Caco-2 (cell line): ENCODE data around the gene GABRR2. TPM values are rescaled to one million over a fixed set of nuclear protein-coding genes. Genes with fewer than 3 reads are reported as not detected.
A peak's percentile ranks its signal among the peaks of the same experiment; 100 is the strongest.

Source experiments
- Bru-seq: library from RNA; stranded (reverse); fragments of 400-500 nt; gene quantifications from one replicate; lab custom pipeline; 2021; lab: Mats Ljungman, UMichigan
- BruChase-seq, 2 experiments: library from RNA; stranded (reverse); fragments of 400-500 nt; gene quantifications; one replicate each; lab custom pipeline; 2021; lab: Mats Ljungman, UMichigan
- BruUV-seq: library from RNA; stranded (reverse); fragments of 400-500 nt; replicated peaks from 2 replicates; lab custom pipeline; 2021; lab: Mats Ljungman, UMichigan
- CTCF ChIA-PET: fragments of 300-600 bp; sonication (Branson Sonifier 250); formaldehyde crosslinking; loops from one replicate; lab custom pipeline; 2022; ENCODE audit warnings: antibody characterized with exemption; lab: Charles Lee
- POLR2A ChIA-PET: fragments of 300-600 bp; sonication (Branson Sonifier 250); formaldehyde crosslinking; loops from one replicate; lab custom pipeline; 2022; ENCODE audit warnings: antibody characterized with exemption; lab: Charles Lee
- DNase-seq, 2 experiments: peaks; one replicate each; pipeline versions ENCODE4 v3.0.0 to v3.0.0-alpha.2; 2020 to 2022
- H3K27me3 ChIP-seq: replicated peaks from 2 replicates; pipeline ENCODE4 v1.6.0; 2011; ENCODE audit warnings: low read length; ENCODE audit not compliant: control insufficient read depth, insufficient read depth
- H3K36me3 ChIP-seq: 2 replicates; pipeline ENCODE4 v1.5.1; 2011; ENCODE audit warnings: low read length; ENCODE audit not compliant: control insufficient read depth, insufficient read depth
- H3K4me1 ChIP-seq: fragments of 250-450 bp; sonication (Bioruptor Pico); 2 replicates; pipeline ENCODE4 v1.5.1; 2020; ENCODE audit warnings: mild to moderate bottlenecking
- H3K4me3 ChIP-seq: 2 replicates; pipeline ENCODE4 v1.5.1; 2011; ENCODE audit warnings: low read depth, mild to moderate bottlenecking, control low read depth, low read length
- H3K9me3 ChIP-seq: fragments of 250-450 bp; sonication (Bioruptor Pico); 2 replicates; pipeline ENCODE4 v1.5.1; 2020; ENCODE audit warnings: mild to moderate bottlenecking, moderate library complexity
- H3K27ac Mint-ChIP-seq: one replicate; pipeline ENCODE4 v1.8.0; 2022; ENCODE audit warnings: mixed read lengths; ENCODE audit not compliant: unreplicated experiment
- H3K27me3 Mint-ChIP-seq: one replicate; pipeline ENCODE4 v1.8.0; 2022; ENCODE audit warnings: mixed read lengths; ENCODE audit not compliant: insufficient read depth, unreplicated experiment
- H3K36me3 Mint-ChIP-seq: one replicate; pipeline ENCODE4 v1.8.0; 2022; ENCODE audit warnings: mild to moderate bottlenecking, mixed read lengths; ENCODE audit not compliant: insufficient read depth, unreplicated experiment
- H3K4me1 Mint-ChIP-seq: one replicate; pipeline ENCODE4 v1.8.0; 2022; ENCODE audit warnings: low read depth, mixed read lengths; ENCODE audit not compliant: unreplicated experiment
- H3K4me3 Mint-ChIP-seq: one replicate; pipeline ENCODE4 v1.8.0; 2022; ENCODE audit warnings: mild to moderate bottlenecking, moderate library complexity, mixed read lengths; ENCODE audit not compliant: unreplicated experiment
- H3K9me3 Mint-ChIP-seq: one replicate; pipeline ENCODE4 v1.8.0; 2022; ENCODE audit warnings: mixed read lengths; ENCODE audit not compliant: unreplicated experiment
- CTCF ChIP-seq, 2 experiments: fragments of 200-600 bp in 1 of 2; IDR thresholded peaks; 1 replicate in 1 of 2; 2 replicates in 1 of 2; pipeline versions ENCODE4 v1.5.1 to v1.8.0; 2011 to 2022; ENCODE audit warnings: antibody characterized with exemption in 1 of 2, control low read depth in 1 of 2, inconsistent platforms in 1 of 2, low read depth in 1 of 2, low read length in 1 of 2, mild to moderate bottlenecking in 1 of 2, moderate library complexity in 1 of 2; ENCODE audit not compliant: insufficient read depth in 1 of 2, severe bottlenecking in 1 of 2, unreplicated experiment in 1 of 2
- intact Hi-C: fragments of 100-400 bp; cut with micrococcal nuclease; formaldehyde crosslinking; loops from one replicate; pipeline ENCODE4 v1.10.0; 2022; ENCODE audit not compliant: unreplicated experiment
- long read RNA-seq: library from polyadenylated mRNA; stranded (forward); transcript quantifications from one replicate; pipeline ENCODE4 v2.0.0, GENCODE V29; 2022
- total RNA-seq: library from RNA; stranded (reverse); gene quantifications from 2 replicates; pipeline ENCODE4 v1.2.3, GENCODE V29; 2022

Gene GABRR2
- 0.29 TPM in 1 of 2 replicates, not detected in the other for total RNA-seq
- Bru-seq, nascent RNA: percentile 25 among the genes with signal in this experiment
- BruChase-seq, experiment 1, labeled RNA remaining after a 2-hour chase: percentile 34 among the genes with signal in this experiment
- percentile 36 among the genes with signal in this experiment for BruChase-seq, experiment 2, labeled RNA remaining after a 6-hour chase
- long read RNA-seq, partial matches to known transcripts: 0 of 1 reads
- long read RNA-seq, other reads (novel, unspliced or antisense): 0 of 1 reads

- H3K36me3 Mint-ChIP-seq: peaks cover 6% of the 10 kb centered on the region
- CTCF ChIA-PET: no interaction called here
- H3K27me3 Mint-ChIP-seq: no peaks in the 10 kb centered on the region
- Histone ChIP-seq H3K4me3 (no peak within 1 kb of the TSS), H3K9me3 (no peaks in the 10 kb centered on the region), H3K36me3 (no peaks in the 10 kb centered on the region), H3K27me3 (no peaks in the 10 kb centered on the region), H3K4me1 (peaks cover 4% of the 10 kb centered on the region)
- TF ChIP-seq CTCF (IDR thresholded peaks at IDR 0.05; ENCODE audit: insufficient read depth in 1 of 2, low read depth in 1 of 2, low read length in 1 of 2, severe bottlenecking in 1 of 2, unreplicated experiment in 1 of 2): no peak
- BruUV-seq: no TSS peak
- DNase-seq: no peak
- peaks cover 18% of the 10 kb centered on the region for H3K9me3 Mint-ChIP-seq
- POLR2A ChIA-PET: no interaction called here
- intact Hi-C loops: no loop called here
- no peak within 1 kb of the TSS for H3K27ac Mint-ChIP-seq
- H3K4me3 Mint-ChIP-seq: no peak within 1 kb of the TSS
- H3K4me1 Mint-ChIP-seq: peaks cover 18% of the 10 kb centered on the region
Observed at GRCh38 chr6:89315249-89315885, at the start of gene GABRR2. TSS of gene GABRR2 (minus strand) at chr6:89315299. CDS start at chr6:89315165, 134 bp downstream.

GRCh38 chr6:89364586-89364985, 49.5 kb upstream of the GABRR2 start:
- no peak for TF ChIP-seq CTCF (IDR thresholded peaks at IDR 0.05; ENCODE audit: insufficient read depth in 1 of 2, low read depth in 1 of 2, low read length in 1 of 2, severe bottlenecking in 1 of 2, unreplicated experiment in 1 of 2)
- Mint-ChIP-seq H3K27ac (no peak overlapping the region), H3K36me3 (no peaks in the 10 kb centered on the region), H3K27me3 (no peaks in the 10 kb centered on the region), H3K4me3 (no peak overlapping the region), H3K9me3 (no peaks in the 10 kb centered on the region), H3K4me1 (no peaks in the 10 kb centered on the region)
- no TSS peak for BruUV-seq
- DNase-seq: no peak
- Histone ChIP-seq H3K36me3 (no peaks in the 10 kb centered on the region), H3K4me3 (no peak overlapping the region), H3K9me3 (no peaks in the 10 kb centered on the region), H3K4me1 (no peaks in the 10 kb centered on the region), H3K27me3 (no peaks in the 10 kb centered on the region)
- intact Hi-C loops: no loop called here
- ChIA-PET CTCF (no interaction called here), POLR2A (no interaction called here)

- H3K27me3 ChIP-seq: no peaks in the 10 kb centered on the region
- no peaks in the 10 kb centered on the region for H3K36me3 Mint-ChIP-seq
- H3K36me3 ChIP-seq: no peaks in the 10 kb centered on the region
- H3K27me3 Mint-ChIP-seq: no peaks in the 10 kb centered on the region
- no peak for DNase-seq
- intact Hi-C loops: no loop called here
- POLR2A ChIA-PET: no interaction called here
- BruUV-seq: no TSS peak
- CTCF ChIA-PET: no interaction called here
- H3K27ac Mint-ChIP-seq: no peak overlapping the region
- H3K9me3 Mint-ChIP-seq: no peaks in the 10 kb centered on the region
- no peaks in the 10 kb centered on the region for H3K4me1 ChIP-seq
- no peaks in the 10 kb centered on the region for H3K9me3 ChIP-seq
- no peaks in the 10 kb centered on the region for H3K4me1 Mint-ChIP-seq
- H3K4me3 ChIP-seq: no peak overlapping the region
- H3K4me3 Mint-ChIP-seq: no peak overlapping the region
- TF ChIP-seq CTCF (IDR thresholded peaks at IDR 0.05; ENCODE audit: insufficient read depth in 1 of 2, low read depth in 1 of 2, low read length in 1 of 2, severe bottlenecking in 1 of 2, unreplicated experiment in 1 of 2): no peak
Observed at GRCh38 chr6:89361171-89361570, 46.1 kb upstream of the GABRR2 start.
